HK-2 (cell line): Measurements from ENCODE around the gene PPP1R9A.

Experiments used
- DNase-seq: peaks from one replicate; pipeline ENCODE4 v3.0.0-alpha.2; 2018; ENCODE audit not compliant: unreplicated experiment

Gene PPP1R9A

GRCh38 chr7:95320651-95321050, 413.3 kb downstream of the PPP1R9A start:
- no peak for DNase-seq

GRCh38 chr7:95321720-95322119, 414.3 kb downstream of the PPP1R9A start:
- no peak for DNase-seq

GRCh38 chr7:95322396-95322795, 415.0 kb downstream of the PPP1R9A start:
- no peak for DNase-seq

DNA sequence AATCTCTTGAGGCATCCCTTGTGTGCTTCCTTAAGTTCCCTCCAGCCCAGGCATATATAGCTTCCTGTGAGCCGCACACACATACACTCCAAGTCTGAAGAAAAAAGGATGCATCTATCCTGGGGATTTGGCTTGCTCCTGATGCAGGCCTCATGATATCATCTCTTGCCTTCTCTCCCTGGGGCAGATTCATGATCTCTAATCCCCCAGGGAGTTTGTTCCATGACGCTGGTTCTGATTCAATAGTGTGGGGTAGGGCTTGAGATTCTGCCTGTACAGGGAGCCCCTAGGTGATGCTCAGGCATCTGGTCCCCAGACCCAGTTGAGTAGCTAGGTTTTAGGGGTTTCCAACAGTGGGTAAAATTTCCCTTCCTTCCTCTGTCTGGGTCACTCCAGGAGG, 415.5 kb downstream of the PPP1R9A start:
- no peak for DNase-seq

- no peak for DNase-seq
Measured at GRCh38 chr7:95323410-95324129, 416.2 kb downstream of the PPP1R9A start.

GRCh38 chr7:95324431-95324830, 417.0 kb downstream of the PPP1R9A start, which contains the start of gene PON1:
PON1 (minus strand) TSS chr7:95324532; CDS start chr7:95324475, 57 bp downstream.
- DNase-seq = no peak

DNA sequence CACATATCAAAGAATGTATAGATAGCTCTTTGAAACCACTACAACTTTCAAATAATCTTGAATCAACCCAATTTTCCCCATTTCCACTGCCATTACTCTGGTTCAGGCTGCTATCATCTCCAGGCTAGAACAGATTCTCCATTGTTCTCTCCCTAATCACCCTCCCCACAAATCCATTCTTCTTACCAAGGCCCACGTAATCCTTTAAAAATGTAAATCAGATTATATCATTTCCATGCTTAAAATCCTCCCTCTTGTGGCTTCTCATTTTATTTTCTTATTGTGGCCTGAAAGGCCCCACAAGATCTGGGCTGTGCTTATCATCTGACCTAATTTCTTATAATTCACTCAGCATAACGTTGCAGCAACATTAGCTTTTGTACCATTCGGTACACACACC, 420.0 kb downstream of the PPP1R9A start:
- no peak for DNase-seq

DNA sequence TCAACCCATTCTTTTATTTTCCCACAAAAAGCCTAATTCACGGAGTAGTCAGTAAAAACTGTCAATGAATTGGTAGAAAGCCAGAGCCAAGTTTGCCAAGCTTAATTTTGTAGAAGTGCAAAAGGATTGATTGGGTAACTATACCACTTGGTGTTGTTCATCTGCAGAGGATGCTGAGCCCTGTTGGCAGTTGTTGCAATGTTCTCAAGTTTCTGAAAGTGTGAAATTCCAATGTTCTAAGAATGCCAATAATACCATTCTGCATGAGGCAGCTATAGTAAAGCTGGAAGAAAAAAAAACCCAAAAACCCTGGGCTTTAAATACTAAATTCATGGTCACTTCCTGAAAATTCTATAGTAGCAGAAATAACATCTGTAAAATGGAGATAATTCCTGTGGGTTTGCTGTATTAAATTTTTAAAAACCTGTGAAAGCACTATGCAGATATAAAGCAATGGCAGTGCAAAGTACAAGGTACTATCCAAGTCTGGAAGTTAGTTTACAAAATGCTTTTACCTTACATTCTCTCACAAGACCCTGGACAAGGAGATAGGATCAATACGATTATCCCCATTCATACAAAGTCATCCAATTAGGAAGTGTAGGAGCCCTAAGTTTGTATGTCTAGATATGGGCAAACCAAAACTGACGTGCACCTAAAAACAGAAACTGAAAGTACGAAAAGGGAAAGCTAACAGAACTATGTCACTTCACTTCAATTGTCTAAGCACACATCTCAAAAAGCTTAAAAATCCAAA, 423.0 kb downstream of the PPP1R9A start:
- DNase-seq = no peak

- no peak for DNase-seq
Measured at GRCh38 chr7:95330961-95331337, 423.6 kb downstream of the PPP1R9A start.

- DNase-seq = no peak
Measured at GRCh38 chr7:95334447-95334846, 427.1 kb downstream of the PPP1R9A start.

DNA sequence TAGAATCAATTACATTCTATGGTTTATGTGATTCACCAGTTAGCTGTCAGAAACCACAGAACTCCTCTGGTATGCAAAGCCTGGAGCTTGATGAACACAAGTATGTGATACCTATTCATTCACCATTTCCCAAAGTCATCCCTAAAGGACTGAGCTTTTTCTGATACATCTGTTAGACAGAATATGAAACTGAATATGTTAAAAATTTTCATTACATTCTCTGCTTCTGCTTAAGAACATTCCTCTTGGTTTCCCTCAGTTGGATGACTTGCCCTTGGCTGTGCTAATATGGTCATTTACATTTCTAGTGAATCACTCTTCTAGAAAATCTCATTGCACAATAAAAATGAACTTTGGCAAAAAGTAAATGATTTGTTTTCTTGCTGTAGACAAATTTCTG, 427.7 kb downstream of the PPP1R9A start:
- DNase-seq = no peak

DNA sequence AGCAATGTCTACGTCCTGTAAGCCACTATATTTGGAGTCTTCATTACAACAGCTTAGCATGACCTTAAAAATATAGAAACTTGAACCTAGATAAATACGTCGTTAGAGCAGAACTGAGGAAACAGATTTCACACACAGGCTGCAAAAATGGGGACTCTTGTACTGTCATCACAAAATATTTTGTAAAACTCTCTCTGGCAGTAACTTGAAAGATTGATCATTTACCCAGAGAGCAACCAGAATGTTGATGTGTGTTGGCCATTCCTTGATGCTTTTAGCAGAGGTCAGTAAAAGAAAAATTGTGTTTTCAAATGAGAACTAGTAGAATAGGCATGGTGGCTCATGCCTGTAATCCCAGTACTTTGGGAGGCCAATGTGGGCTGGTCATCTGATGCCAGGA, 431.4 kb downstream of the PPP1R9A start:
- no peak for DNase-seq

- DNase-seq = no peak
Measured at GRCh38 chr7:95340491-95340890, 433.1 kb downstream of the PPP1R9A start.

GRCh38 chr7:95342029-95342428, 434.6 kb downstream of the PPP1R9A start:
- no peak for DNase-seq

DNA sequence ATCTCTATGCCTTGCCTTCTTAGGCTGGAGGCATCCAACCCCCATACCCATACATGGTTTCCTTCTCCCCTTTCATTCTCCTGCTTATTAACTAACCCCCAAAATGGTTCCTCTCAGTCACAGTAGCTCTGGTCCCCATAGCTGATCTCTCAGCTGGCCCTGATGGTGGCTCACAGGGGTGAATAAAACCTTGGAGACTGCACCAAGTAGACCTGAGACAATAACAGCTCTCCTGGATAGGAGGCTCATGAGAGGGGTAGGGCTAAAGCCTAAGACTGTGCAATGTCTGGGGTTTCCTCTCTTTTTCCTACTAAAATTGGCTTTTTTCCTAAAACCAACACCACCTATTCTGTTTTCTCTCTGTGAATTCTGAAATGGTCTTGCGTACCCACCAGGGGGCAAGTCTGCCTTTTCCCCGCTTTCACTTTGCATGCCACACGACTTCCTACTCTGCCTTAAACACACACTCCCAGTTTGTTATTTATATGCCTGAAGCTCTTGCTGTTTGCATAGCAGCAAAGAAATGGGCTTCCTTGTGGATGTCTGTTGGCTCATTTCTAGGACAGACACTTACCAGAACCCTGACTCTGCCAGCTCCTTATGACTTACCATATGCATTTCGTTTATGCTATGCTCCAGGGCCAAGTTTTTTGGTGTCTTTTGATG, 435.4 kb downstream of the PPP1R9A start:
- DNase-seq = no peak
